Panc1 (cell line): ENCODE results near the gene LRRC71.

Experiments
- CTCF ChIP-seq: fragments of 450-650 bp; IDR thresholded peaks from 2 replicates; pipeline ENCODE4 v1.5.1; 2017; ENCODE audit warnings: mild to moderate bottlenecking
- POLR2AphosphoS5 ChIP-seq: IDR thresholded peaks from 2 replicates; pipeline ENCODE4 v1.6.1; 2012; ENCODE audit warnings: mild to moderate bottlenecking, low read depth, low read length, moderate library complexity
- TCF7L2 ChIP-seq: IDR thresholded peaks from 2 replicates; pipeline ENCODE4 v1.6.1; 2011; ENCODE audit warnings: mild to moderate bottlenecking, low read depth, low read length, inconsistent platforms

- TF ChIP-seq CTCF (no peak), TCF7L2 (no peak), POLR2AphosphoS5 (no peak)
These were observed 18.4 kb downstream of the LRRC71 start for GRCh38 chr1:156938813-156939212.
